Endothelial cell of umbilical vein (primary cell): ENCODE data around the gene HLA-DMA. TPM values are rescaled to one million over a fixed set of nuclear protein-coding genes. Genes with fewer than 3 reads are reported as not detected.

Source experiments
- BruUV-seq: library from RNA; stranded (reverse); fragments of 400-500 nt; replicated peaks from 2 replicates; lab custom pipeline; 2021; lab: Mats Ljungman, UMichigan
- CTCF ChIA-PET: fragments of 300-600, 350-600 bp; sonication (Branson Sonifier 250); formaldehyde crosslinking; loops from one replicate; lab custom pipeline; 2021; ENCODE audit warnings: antibody characterized with exemption, inconsistent platforms; lab: Charles Lee
- POLR2A ChIA-PET: fragments of 300-600, 350-600 bp; sonication (Branson Sonifier 250); formaldehyde crosslinking; loops from one replicate; lab custom pipeline; 2021; ENCODE audit warnings: antibody characterized with exemption, inconsistent platforms; lab: Charles Lee
- DNase-seq: peaks from one replicate; pipeline ENCODE4 v3.0.0-alpha.2; 2011; ENCODE audit warnings: low read depth, low spot score
- FAIRE-seq: peaks from 2 replicates; lab custom pipeline; 2011; peaks lifted over from hg19 to GRCh38; lab: Jason Lieb, UNC
- H2AFZ ChIP-seq: 2 replicates; pipeline ENCODE4 v1.6.0; 2012; ENCODE audit warnings: low read depth, low read length, control low read depth, inconsistent platforms
- H3K27ac ChIP-seq: 2 replicates; pipeline ENCODE4 v1.5.1; 2011; ENCODE audit warnings: low read depth, mild to moderate bottlenecking, control low read depth, low read length, moderate library complexity; ENCODE audit not compliant: insufficient read depth
- H3K27me3 ChIP-seq, 2 experiments: 2 replicates each; pipeline versions ENCODE4 v1.6.0 to v1.6.1; 2011; ENCODE audit warnings: low read length in 2 of 2, mixed read lengths in 1 of 2; ENCODE audit not compliant: control insufficient read depth in 2 of 2, insufficient read depth in 2 of 2
- H3K36me3 ChIP-seq, 2 experiments: 2 replicates in 1 of 2; 3 replicates in 1 of 2; pipeline ENCODE4 v1.5.1; 2011; ENCODE audit warnings: low read length in 2 of 2, mild to moderate bottlenecking in 1 of 2, moderate library complexity in 1 of 2; ENCODE audit not compliant: control insufficient read depth in 2 of 2, insufficient read depth in 2 of 2; ENCODE audit errors: extremely low read depth in 1 of 2
- H3K4me1 ChIP-seq: 3 replicates; pipeline ENCODE4 v1.5.1; 2011; ENCODE audit warnings: mild to moderate bottlenecking, low read length; ENCODE audit not compliant: control insufficient read depth, insufficient read depth; ENCODE audit errors: extremely low read depth
- H3K4me2 ChIP-seq: 2 replicates; pipeline ENCODE4 v1.6.1; 2011; ENCODE audit warnings: low read length, control low read depth, mixed read lengths; ENCODE audit not compliant: insufficient read depth
- H3K4me3 ChIP-seq, 3 experiments: fragments of 200-600 bp in 1 of 3; sonication (generic), shearing (Covaris generic) in 1 of 3; replicated peaks in 1 of 3; 2 replicates each; pipeline ENCODE4 v1.5.1; 2011 to 2016; ENCODE audit warnings: control low read depth in 3 of 3, low read length in 3 of 3, mild to moderate bottlenecking in 2 of 3, inconsistent platforms in 1 of 3, low read depth in 1 of 3, moderate library complexity in 1 of 3; ENCODE audit not compliant: insufficient read depth in 1 of 3
- H3K79me2 ChIP-seq: 2 replicates; pipeline ENCODE4 v1.6.0; 2012; ENCODE audit warnings: low read length, inconsistent platforms; ENCODE audit not compliant: control insufficient read depth, insufficient read depth
- H3K9ac ChIP-seq: replicated peaks from 2 replicates; pipeline ENCODE3; 2011; ENCODE audit warnings: low read length, control low read depth; ENCODE audit not compliant: insufficient read depth; ENCODE audit errors: extremely low read depth
- H3K9me1 ChIP-seq: replicated peaks from 3 replicates; pipeline ENCODE4 v1.6.0; 2011; ENCODE audit warnings: mild to moderate bottlenecking, low read length; ENCODE audit not compliant: control insufficient read depth, insufficient read depth; ENCODE audit errors: extremely low read depth
- H3K9me3 ChIP-seq: replicated peaks from 2 replicates; pipeline ENCODE4 v1.5.1; 2012; ENCODE audit warnings: low read length, inconsistent platforms; ENCODE audit not compliant: control insufficient read depth, insufficient read depth
- H4K20me1 ChIP-seq: replicated peaks from 2 replicates; pipeline ENCODE3; 2011; ENCODE audit warnings: mild to moderate bottlenecking, low read length; ENCODE audit not compliant: control insufficient read depth, insufficient read depth; ENCODE audit errors: extremely low read depth
- EZH2 ChIP-seq: IDR thresholded peaks from 2 replicates; pipeline ENCODE4 v1.6.1; 2012; ENCODE audit warnings: borderline replicate concordance, low read depth, mild to moderate bottlenecking, moderate library complexity, low read length, inconsistent platforms; ENCODE audit not compliant: severe bottlenecking
- FOS ChIP-seq: IDR thresholded peaks from 2 replicates; pipeline ENCODE4 v1.6.1; 2011; ENCODE audit warnings: mild to moderate bottlenecking, low read length, moderate library complexity, borderline replicate concordance; ENCODE audit not compliant: insufficient read depth
- GATA2 ChIP-seq: IDR thresholded peaks from 2 replicates; pipeline ENCODE4 v1.7.0; 2011; ENCODE audit warnings: low read depth, mild to moderate bottlenecking, moderate library complexity, mixed read lengths, low read length; ENCODE audit not compliant: insufficient read length, insufficient read depth
- JUN ChIP-seq: IDR thresholded peaks from 2 replicates; pipeline ENCODE4 v1.6.1; 2011; ENCODE audit warnings: borderline replicate concordance, low read depth; ENCODE audit not compliant: insufficient read length, insufficient read depth
- MYC ChIP-seq: IDR thresholded peaks from one replicate; pipeline ENCODE4 v1.6.1; 2011; ENCODE audit warnings: mild to moderate bottlenecking, low read depth, low read length
- POLR2A ChIP-seq: IDR thresholded peaks from 2 replicates; pipeline ENCODE4 v1.6.1; 2012; ENCODE audit warnings: low read depth, mild to moderate bottlenecking, control low read depth, low read length
- POLR2AphosphoS5 ChIP-seq: IDR thresholded peaks from 2 replicates; pipeline ENCODE4 v1.6.1; 2012; ENCODE audit warnings: low read depth, mild to moderate bottlenecking, control low read depth, low read length, moderate library complexity; ENCODE audit not compliant: insufficient read depth
- dilution Hi-C: fragments of 300-500 bp; cut with MboI; formaldehyde crosslinking; loops from one replicate; pipeline ENCODE4 v1.15.0; 2019; ENCODE audit warnings: low sequenced_read_pairs; ENCODE audit not compliant: extremely low pct_ligation_motif_present
- intact Hi-C: fragments of 100-400 bp; cut with micrococcal nuclease; formaldehyde crosslinking; loops from one replicate; pipeline ENCODE4 v1.10.0; 2022
- polyA plus RNA-seq, 4 experiments: library from polyadenylated mRNA; depleted of rRNA in 3 of 4; stranded (reverse) in 3 of 4; unstranded in 1 of 4; fragments of >200 nt; gene quantifications; 2 replicates each; pipeline versions ENCODE4 v1.2.1 to v1.2.3, GENCODE V29; 2011 to 2012; ENCODE audit warnings: missing spikeins in 1 of 4
- total RNA-seq: library from RNA; stranded (reverse); gene quantifications from 2 replicates; pipeline ENCODE4 v1.2.3, GENCODE V29; 2021
- TF ChIP-seq, protein P1 (sequence below): IDR thresholded peaks from 2 replicates; pipeline ENCODE4 v1.6.1; 2011; ENCODE audit not compliant: insufficient read depth, insufficient read length
- TF ChIP-seq, protein P2 (sequence below), 2 donors: IDR thresholded peaks; 1 replicate in 1 of 2; 2 replicates in 1 of 2; pipeline ENCODE4 v1.5.1; 2011; ENCODE audit warnings: low read length in 2 of 2, mild to moderate bottlenecking in 2 of 2, moderate library complexity in 2 of 2, control low read depth in 1 of 2, inconsistent platforms in 1 of 2, low read depth in 1 of 2; ENCODE audit not compliant: insufficient read depth in 1 of 2; ENCODE audit errors: extremely low read depth in 1 of 2

The HLA-DMA gene
- total and polyA plus RNA-seq, 2 donors (not counting 3 experiments of a cell fraction or from before 2014, with no cell fraction given), result 1.2 to 7.7 TPM

DNA sequence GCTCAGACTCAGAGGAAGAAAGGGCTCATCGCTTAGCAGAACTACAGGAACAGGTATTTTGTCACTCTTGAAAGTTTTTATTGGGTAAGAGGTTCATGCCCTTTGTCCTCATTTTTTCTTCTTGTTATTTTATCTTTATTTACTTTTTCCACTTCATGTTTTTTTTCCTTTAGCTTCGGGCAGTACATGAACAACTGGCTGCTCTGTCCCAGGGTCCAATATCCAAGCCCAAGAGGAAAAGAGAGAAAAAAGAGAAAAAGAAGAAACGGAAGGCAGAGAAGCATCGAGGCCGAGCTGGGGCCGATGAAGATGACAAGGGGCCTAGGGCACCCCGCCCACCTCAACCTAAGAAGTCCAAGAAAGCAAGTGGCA, 25.0 kb upstream of the HLA-DMA start:
- Histone ChIP-seq H3K9me1 (no peaks in the 10 kb centered on the region), H3K27ac (no peak overlapping the region), H3K36me3 (peaks cover 55 to 58% of the 10 kb centered on the region in 2 experiments), H3K79me2 (peaks cover 66% of the 10 kb centered on the region), H3K9me3 (no peaks in the 10 kb centered on the region), H3K4me1 (peaks cover 16% of the 10 kb centered on the region), H2AFZ (no peak overlapping the region), H3K27me3 (no peaks in the 10 kb centered on the region), H4K20me1 (peaks cover 33% of the 10 kb centered on the region), H3K9ac (no peak overlapping the region), H3K4me2 (no peak overlapping the region), H3K4me3 (no peak overlapping the region)
- BruUV-seq, result no TSS peak
- CTCF ChIA-PET, result interaction anchor here (0.6 to 13.7 kb wide), 4 partner anchors 25 to 140 kb away, joined by 3 to 187 read pairs (median 10); partner anchors contain the start of genes HLA-DMA and TAP2
- POLR2A ChIA-PET, result no interaction called here
- intact Hi-C loops, result loop anchor here (10.0 kb wide), 1 partner anchor 437 kb away; the partner anchor contains the start of genes CUTA and PHF1
- FAIRE-seq, result no peak
- dilution Hi-C loops, result no loop called here
- no peak for DNase-seq
- TF ChIP-seq JUN (no peak), MYC (no peak), POLR2AphosphoS5 (no peak)

DNA sequence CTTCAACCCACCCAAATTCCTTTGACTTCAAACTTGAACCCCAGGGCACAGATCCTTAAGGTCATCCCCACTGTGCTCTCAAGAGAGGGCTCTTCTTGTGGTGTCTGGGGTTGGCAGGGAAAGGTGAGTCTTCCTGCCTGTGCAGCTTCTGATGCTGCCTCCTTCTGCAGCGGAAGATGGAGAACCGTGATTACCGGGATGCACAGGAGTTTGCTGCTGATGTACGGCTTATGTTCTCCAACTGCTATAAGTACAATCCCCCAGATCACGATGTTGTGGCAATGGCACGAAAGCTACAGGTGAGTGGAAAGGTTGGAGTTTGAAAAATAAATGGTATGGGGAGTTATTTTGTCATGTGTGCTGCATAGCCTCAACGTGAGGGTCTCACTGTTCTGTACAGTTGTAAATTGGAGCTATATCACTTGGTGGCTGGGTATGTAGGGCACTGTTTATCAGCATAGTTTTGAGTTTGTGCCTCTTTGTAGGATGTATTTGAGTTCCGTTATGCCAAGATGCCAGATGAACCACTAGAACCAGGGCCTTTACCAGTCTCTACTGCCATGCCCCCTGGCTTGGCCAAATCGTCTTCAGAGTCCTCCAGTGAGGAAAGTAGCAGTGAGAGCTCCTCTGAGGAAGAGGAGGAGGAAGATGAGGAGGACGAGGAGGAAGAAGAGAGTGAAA, 24.5 kb upstream of the HLA-DMA start:
- no peak overlapping the region for H3K4me3 ChIP-seq
- H3K9me1 ChIP-seq, result no peaks in the 10 kb centered on the region
- H3K4me2 ChIP-seq, result no peak overlapping the region
- ChIA-PET POLR2A (no interaction called here), CTCF (interaction anchor here (0.6 to 13.7 kb wide), 4 partner anchors 24 to 139 kb away, joined by 3 to 187 read pairs (median 10); partner anchors contain the start of genes HLA-DMA and TAP2)
- intact Hi-C loops (loop anchor here (10.0 kb wide), 1 partner anchor 437 kb away; the partner anchor contains the start of genes CUTA and PHF1), dilution Hi-C loops (no loop called here)
- H3K9me3 ChIP-seq, result no peaks in the 10 kb centered on the region
- H4K20me1 ChIP-seq, result peaks cover 33% of the 10 kb centered on the region
- H3K36me3 ChIP-seq, result peaks cover 58 to 62% of the 10 kb centered on the region in 2 experiments
- H3K27ac ChIP-seq, result no peak overlapping the region
- no peak overlapping the region for H3K9ac ChIP-seq
- no peaks in the 10 kb centered on the region for H3K27me3 ChIP-seq
- TF ChIP-seq POLR2AphosphoS5, result no peak
- TF ChIP-seq, protein P1, sequence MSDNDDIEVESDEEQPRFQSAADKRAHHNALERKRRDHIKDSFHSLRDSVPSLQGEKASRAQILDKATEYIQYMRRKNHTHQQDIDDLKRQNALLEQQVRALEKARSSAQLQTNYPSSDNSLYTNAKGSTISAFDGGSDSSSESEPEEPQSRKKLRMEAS, result no peak
- TF ChIP-seq, protein P2, sequence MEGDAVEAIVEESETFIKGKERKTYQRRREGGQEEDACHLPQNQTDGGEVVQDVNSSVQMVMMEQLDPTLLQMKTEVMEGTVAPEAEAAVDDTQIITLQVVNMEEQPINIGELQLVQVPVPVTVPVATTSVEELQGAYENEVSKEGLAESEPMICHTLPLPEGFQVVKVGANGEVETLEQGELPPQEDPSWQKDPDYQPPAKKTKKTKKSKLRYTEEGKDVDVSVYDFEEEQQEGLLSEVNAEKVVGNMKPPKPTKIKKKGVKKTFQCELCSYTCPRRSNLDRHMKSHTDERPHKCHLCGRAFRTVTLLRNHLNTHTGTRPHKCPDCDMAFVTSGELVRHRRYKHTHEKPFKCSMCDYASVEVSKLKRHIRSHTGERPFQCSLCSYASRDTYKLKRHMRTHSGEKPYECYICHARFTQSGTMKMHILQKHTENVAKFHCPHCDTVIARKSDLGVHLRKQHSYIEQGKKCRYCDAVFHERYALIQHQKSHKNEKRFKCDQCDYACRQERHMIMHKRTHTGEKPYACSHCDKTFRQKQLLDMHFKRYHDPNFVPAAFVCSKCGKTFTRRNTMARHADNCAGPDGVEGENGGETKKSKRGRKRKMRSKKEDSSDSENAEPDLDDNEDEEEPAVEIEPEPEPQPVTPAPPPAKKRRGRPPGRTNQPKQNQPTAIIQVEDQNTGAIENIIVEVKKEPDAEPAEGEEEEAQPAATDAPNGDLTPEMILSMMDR (IDR thresholded peaks at IDR 0.05; ENCODE audit: extremely low read depth in 1 of 2, insufficient read depth in 1 of 2, low read depth in 1 of 2, low read length in 2 of 2), result no peak
- TF ChIP-seq JUN, result no peak
- no peak for TF ChIP-seq EZH2
- TF ChIP-seq POLR2A, result no peak
- no peak for TF ChIP-seq MYC
- no peak for TF ChIP-seq FOS
- no peak for TF ChIP-seq GATA2
- FAIRE-seq (peak; percentile 4), DNase-seq (no peak)
- peaks cover 16% of the 10 kb centered on the region for H3K4me1 ChIP-seq
- H2AFZ ChIP-seq, result no peak overlapping the region
- no TSS peak for BruUV-seq
- peaks cover 72% of the 10 kb centered on the region for H3K79me2 ChIP-seq
